OCI-LY7 (cell line): Measurements from ENCODE around the gene C2orf81. TPM values are rescaled to one million over a fixed set of nuclear protein-coding genes. Genes with fewer than 3 reads are reported as not detected.

ENCODE experiments used
- BruUV-seq: library from RNA; stranded (reverse); fragments of 400-500 nt; replicated peaks from 2 replicates; lab custom pipeline; 2021; lab: Mats Ljungman, UMichigan
- CTCF ChIA-PET: fragments of 300-600 bp; sonication (Branson Sonifier 250); formaldehyde crosslinking; loops from one replicate; lab custom pipeline; 2022; ENCODE audit warnings: antibody characterized with exemption; ENCODE audit not compliant: unreplicated experiment; lab: Charles Lee
- POLR2A ChIA-PET: fragments of 300-600 bp; sonication (Branson Sonifier 250); formaldehyde crosslinking; loops from one replicate; lab custom pipeline; 2022; ENCODE audit warnings: antibody characterized with exemption; lab: Charles Lee
- DNase-seq: peaks from one replicate; pipeline ENCODE4 v3.0.0-alpha.2; 2015; ENCODE audit warnings: low spot score
- H2AFZ ChIP-seq: fragments of 200-600 bp; sonication (generic), shearing (Covaris generic); 2 replicates; pipeline ENCODE4 v1.6.1; 2014; ENCODE audit warnings: mild to moderate bottlenecking, antibody characterized with exemption, low read length, moderate library complexity
- H3K27ac ChIP-seq: fragments of 200-600 bp; sonication (generic); 2 replicates; pipeline ENCODE4 v1.5.1; 2014; ENCODE audit warnings: mixed run types, low read depth, mild to moderate bottlenecking, moderate library complexity, low read length, inconsistent platforms; ENCODE audit not compliant: poor library complexity, severe bottlenecking
- H3K36me3 ChIP-seq: fragments of 200-600 bp; sonication (generic); 2 replicates; pipeline ENCODE4 v1.6.1; 2014; ENCODE audit warnings: mild to moderate bottlenecking, antibody characterized with exemption, low read length, moderate library complexity, mixed read lengths; ENCODE audit not compliant: insufficient read depth
- H3K4me1 ChIP-seq: fragments of 200-600 bp; sonication (generic); 2 replicates; pipeline ENCODE4 v1.5.1; 2014; ENCODE audit warnings: mild to moderate bottlenecking, low read length; ENCODE audit not compliant: insufficient read depth, poor library complexity, severe bottlenecking
- H3K4me2 ChIP-seq: fragments of 200-600 bp; sonication (generic); 2 replicates; pipeline ENCODE4 v1.6.1; 2014; ENCODE audit warnings: mild to moderate bottlenecking, low read length
- H3K4me3 ChIP-seq: fragments of 200-600 bp; sonication (generic); 2 replicates; pipeline ENCODE4 v1.5.1; 2014; ENCODE audit warnings: mild to moderate bottlenecking, low read depth, low read length; ENCODE audit not compliant: poor library complexity, severe bottlenecking
- H3K79me2 ChIP-seq: fragments of 200-600 bp; sonication (generic); 2 replicates; pipeline ENCODE4 v1.6.1; 2016; ENCODE audit warnings: low read depth, mild to moderate bottlenecking, low read length, moderate library complexity, mixed read lengths; ENCODE audit not compliant: insufficient read depth
- H3K9me2 ChIP-seq: fragments of 200-600 bp; sonication (generic); 2 replicates; pipeline ENCODE4 v1.6.1; 2016; ENCODE audit warnings: mild to moderate bottlenecking, low read length, mixed read lengths; ENCODE audit not compliant: insufficient read depth
- H3K9me3 ChIP-seq: fragments of 200-600 bp; sonication (generic); 2 replicates; pipeline ENCODE4 v1.6.1; 2014; ENCODE audit warnings: mild to moderate bottlenecking, mixed run types, low read length, mixed read lengths
- H4K20me1 ChIP-seq: fragments of 200-600 bp; sonication (generic); 2 replicates; pipeline ENCODE4 v1.6.1; 2014; ENCODE audit warnings: mild to moderate bottlenecking, antibody characterized with exemption, low read length, moderate library complexity, mixed read lengths; ENCODE audit not compliant: insufficient read depth
- CTCF ChIP-seq: fragments of 200-600 bp; sonication (generic); conservative IDR thresholded peaks from 2 replicates; pipeline ENCODE4 v1.5.1; 2014; ENCODE audit warnings: mild to moderate bottlenecking, antibody characterized with exemption, low read length, moderate library complexity, mixed read lengths
- EZH2phosphoT487 ChIP-seq: fragments of 200-600 bp; sonication (generic); IDR thresholded peaks from 2 replicates; pipeline ENCODE4 v1.6.1; 2018; ENCODE audit warnings: low read depth, borderline replicate concordance, mild to moderate bottlenecking, mixed run types, antibody characterized with exemption, low read length, moderate library complexity, mixed read lengths
- intact Hi-C: fragments of 100-400 bp; cut with micrococcal nuclease; formaldehyde crosslinking; loops from one replicate; pipeline ENCODE4 v1.10.0; 2022; ENCODE audit not compliant: unreplicated experiment
- total RNA-seq, 2 experiments: library from RNA; depleted of rRNA in 1 of 2; stranded (reverse); fragments of >200 nt in 1 of 2; shearing (Covaris generic) in 1 of 2; gene quantifications; 2 replicates each; pipeline ENCODE4 v1.2.3, GENCODE V29; 2014 to 2022

C2orf81 gene
- total RNA-seq, 2 experiments from 2014 or later, result 3.2 to 22.5 TPM

- Histone ChIP-seq H3K4me2 (peak overlapping the region; percentile 98), H3K9me2 (no peaks in the 10 kb centered on the region), H3K4me1 (peaks cover 8% of the 10 kb centered on the region), H3K4me3 (peak overlapping the region; percentile 89), H3K27ac (peak overlapping the region; percentile 46), H3K79me2 (peaks cover 24% of the 10 kb centered on the region), H2AFZ (peak overlapping the region; percentile 88), H4K20me1 (peaks cover 11% of the 10 kb centered on the region; the same call in 1 of the 2 replicates), H3K9me3 (no peaks in the 10 kb centered on the region), H3K36me3 (no peaks in the 10 kb centered on the region; the same call in 1 of the 2 replicates)
- peak; percentile 97 for TF ChIP-seq CTCF
- TF ChIP-seq EZH2phosphoT487, result no peak
- POLR2A ChIA-PET, result interaction anchor here (0.6 to 1.5 kb wide), 13 partner anchors 9 to 1191 kb away, joined by 3 to 8 read pairs (median 3); partner anchors contain the start of genes C2orf81 and INO80B
- BruUV-seq, result no TSS peak
- CTCF ChIA-PET, result interaction anchor here (1.0 to 1.9 kb wide), 4 partner anchors 9 to 569 kb away, joined by 3 to 4 read pairs (median 4); no protein-coding TSS in a partner anchor
- peak; percentile 95 for DNase-seq
- intact Hi-C loops, result loop anchor here (2.0 to 5.0 kb wide), 3 partner anchors 125 to 245 kb away; partner anchors contain the start of gene BOLA3
Measured at GRCh38 chr2:74391580-74392448, 29.6 kb downstream of the C2orf81 start.

GRCh38 chr2:74391209-74391579, 30.2 kb downstream of the C2orf81 start:
- no TSS peak for BruUV-seq
- CTCF ChIA-PET, result interaction anchor here (1.0 to 1.9 kb wide), 4 partner anchors 10 to 569 kb away, joined by 3 to 4 read pairs (median 4); no protein-coding TSS in a partner anchor
- intact Hi-C loops, result loop anchor here (5.0 kb wide), 2 partner anchors 124 to 244 kb away; partner anchors contain the start of gene BOLA3
- Histone ChIP-seq H3K27ac (peak overlapping the region; percentile 46), H3K4me1 (peaks cover 8% of the 10 kb centered on the region), H3K36me3 (no peaks in the 10 kb centered on the region; the same call in 1 of the 2 replicates), H3K9me3 (no peaks in the 10 kb centered on the region), H3K9me2 (no peaks in the 10 kb centered on the region), H3K4me3 (peak overlapping the region; percentile 89), H3K4me2 (peak overlapping the region; percentile 98), H4K20me1 (peaks cover 11% of the 10 kb centered on the region; the same call in 1 of the 2 replicates), H2AFZ (peak overlapping the region; percentile 88), H3K79me2 (peaks cover 24% of the 10 kb centered on the region)
- DNase-seq, result no peak
- POLR2A ChIA-PET, result interaction anchor here (0.6 to 1.5 kb wide), 14 partner anchors 10 to 1191 kb away, joined by 3 to 8 read pairs (median 3); partner anchors contain the start of genes C2orf81 and INO80B
- TF ChIP-seq CTCF, result no peak
- TF ChIP-seq EZH2phosphoT487, result no peak
